Non-pigmented ciliary epithelial cell (primary cell): ENCODE measurements around the gene DOCK7.
A peak's percentile ranks its signal among the peaks of the same experiment; 100 is the strongest.
"Not testable (repeated sequence)": the region's sequence is repeated elsewhere in the genome, so short reads cannot be mapped to it uniquely, and the experiment has no call there.

Experiments used
- DNase-seq: peaks from one replicate; pipeline ENCODE4 v3.0.0-alpha.2; 2010; ENCODE audit warnings: low read depth

DOCK7 gene

DNA sequence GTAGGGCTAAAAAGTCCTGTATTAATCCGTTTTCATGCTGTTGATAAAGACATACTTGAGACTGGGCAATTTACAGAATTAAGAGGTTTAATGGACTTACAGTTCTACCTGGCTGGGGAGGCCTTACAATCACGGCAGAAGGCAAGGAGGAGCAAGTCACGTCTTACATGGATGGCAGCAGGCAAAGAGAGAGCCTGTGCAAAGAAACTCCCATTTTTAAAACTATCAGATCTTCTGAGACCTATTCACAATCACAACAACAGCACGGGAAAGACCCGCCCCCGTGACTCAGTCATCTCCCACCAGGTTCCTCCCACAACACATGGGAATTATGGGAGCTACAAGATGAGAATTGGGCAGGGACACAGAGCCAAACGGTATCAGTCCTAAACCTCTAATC, 6.3 kb upstream of the DOCK7 start:
- DNase-seq, result not testable (repeated sequence)

DNA sequence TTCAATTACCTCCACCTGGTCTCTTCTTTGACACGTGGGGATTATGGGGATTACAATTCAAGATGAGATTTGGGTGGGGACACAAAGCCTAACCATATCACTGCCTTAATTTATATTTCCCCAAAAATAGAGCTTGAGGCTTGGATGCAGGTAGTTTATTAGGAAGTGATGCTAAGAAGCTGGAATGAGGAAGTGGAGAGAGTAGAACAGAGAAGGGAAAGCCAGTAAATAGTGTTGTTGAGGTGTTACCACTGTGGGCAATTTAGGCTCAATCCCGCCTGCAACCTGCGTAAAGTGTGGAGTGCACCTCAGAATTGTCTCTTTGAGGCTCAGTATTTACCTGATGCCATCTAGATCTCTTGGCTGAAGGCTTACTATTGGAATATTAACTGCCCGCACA, 4.9 kb upstream of the DOCK7 start:
- DNase-seq, result no peak

DNA sequence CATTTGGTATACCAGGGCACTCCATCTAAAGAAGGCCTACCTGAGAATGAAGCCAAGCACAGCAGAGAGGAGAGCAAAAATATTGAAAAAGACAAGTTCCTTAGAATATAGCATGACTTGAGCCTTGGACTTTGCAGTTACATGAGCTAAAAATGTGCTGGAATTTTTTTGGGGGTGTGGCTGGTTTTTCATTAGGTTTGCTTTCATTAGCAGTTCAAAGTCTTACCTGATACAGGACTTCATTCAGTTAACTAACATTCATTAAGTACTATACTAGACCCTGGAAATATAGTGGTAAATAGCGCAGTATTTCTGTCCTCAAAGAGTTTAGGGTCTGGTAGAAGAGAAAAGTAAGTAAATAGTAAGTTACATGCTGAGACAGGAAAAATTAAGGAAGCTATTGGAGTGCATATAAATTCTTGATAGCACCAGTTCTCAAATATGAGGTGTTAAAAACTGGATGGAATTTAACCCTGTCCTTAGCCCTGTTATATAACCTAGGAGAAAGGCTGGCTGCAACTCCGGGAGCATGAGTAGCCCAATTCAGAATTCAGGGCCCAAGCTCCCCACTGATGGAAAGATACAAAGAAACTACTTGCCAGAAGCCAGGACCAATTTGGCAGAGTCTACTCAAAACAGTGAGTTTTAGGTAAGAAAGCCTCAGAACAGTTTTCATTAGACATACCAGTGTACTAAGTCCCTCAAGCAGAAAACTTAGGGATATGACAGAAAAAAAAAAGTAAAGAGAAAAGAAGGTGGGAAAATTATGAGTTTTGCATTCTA, 3.1 kb upstream of the DOCK7 start:
- DNase-seq, result no peak

DNA sequence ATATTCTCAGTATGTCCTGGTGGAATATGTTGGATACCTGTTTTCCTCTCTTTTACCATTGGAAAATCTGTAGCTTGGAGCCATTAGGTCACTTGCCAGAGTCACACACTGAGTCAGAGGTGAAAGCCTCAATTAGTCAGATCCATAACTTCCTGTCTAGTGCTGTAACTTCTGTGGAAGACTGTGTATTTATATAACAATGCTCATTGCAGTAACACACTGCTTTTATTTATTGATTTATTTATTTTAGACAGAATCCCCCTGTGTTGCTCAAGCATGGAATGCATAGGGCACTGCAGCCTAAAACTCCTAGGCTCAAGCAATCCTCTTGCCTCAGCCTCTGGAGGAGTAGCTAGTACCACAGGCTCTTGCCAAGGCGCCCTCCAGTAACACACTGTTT, 1.3 kb upstream of the DOCK7 start:
- no peak for DNase-seq

DNA sequence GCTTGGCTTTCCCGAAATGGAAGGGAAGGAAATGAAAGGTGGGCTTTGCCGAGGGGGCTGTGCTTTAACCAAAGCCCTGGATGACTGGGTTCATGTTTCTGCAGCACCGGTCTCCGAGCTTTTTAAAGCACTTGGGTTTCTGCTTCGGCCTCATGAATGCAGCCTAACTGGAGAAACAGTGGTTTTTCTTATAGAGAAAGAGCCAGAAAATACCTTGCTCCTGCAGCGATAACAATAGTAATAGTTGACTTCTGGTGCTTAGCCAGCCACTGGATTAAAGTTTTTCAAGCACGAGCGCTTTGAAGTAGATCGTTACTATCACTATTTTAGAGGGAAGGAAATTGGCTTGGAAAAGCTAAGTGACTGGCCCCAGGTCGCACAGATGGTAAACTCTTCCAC, 500 bp upstream of the DOCK7 start:
- DNase-seq, result no peak

- DNase-seq, result no peak
Observed at GRCh38 chr1:62687421-62687902, 724 bp downstream of the DOCK7 start.

- DNase-seq, result no peak
Observed at GRCh38 chr1:62686822-62687221, 1.4 kb downstream of the DOCK7 start.

DNA sequence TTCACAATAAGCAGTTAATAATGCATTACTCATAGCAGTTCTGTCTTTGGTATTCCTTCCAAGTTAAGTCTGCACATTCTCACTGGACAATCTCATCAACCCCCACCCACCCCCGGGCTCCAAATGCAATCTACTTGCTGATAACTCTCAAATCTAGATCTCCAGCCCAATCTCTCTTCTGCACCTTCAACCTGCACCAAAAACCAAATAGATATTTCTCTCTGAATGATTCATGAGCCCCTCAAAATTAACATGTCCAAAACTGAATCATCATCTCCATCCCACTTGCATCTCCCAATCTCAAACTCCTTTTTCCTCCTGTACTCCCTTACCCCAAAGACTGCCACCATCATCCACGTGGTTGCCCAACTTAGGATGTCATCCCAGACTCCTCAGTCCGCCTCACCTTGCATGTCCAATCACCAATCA, 2.7 kb downstream of the DOCK7 start:
- no peak for DNase-seq

DNA sequence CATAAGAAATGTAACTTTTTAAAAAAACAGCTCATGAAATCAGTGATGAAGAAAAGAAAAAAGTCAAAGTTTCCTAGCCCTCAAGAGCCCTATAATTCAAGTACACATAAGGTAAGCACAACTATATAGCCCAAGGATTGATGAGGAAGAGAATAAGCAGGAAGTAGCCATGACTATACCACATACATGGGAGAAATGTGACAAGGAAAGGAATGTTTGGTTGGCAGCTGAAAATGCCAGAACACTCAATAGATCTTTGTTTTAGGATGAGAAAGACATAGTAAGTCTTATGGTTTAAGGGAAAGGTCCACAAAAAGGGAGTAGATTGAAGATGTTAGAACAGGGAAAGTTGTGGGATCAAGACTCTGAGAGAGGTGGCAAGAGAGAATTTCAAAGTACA, 5.7 kb downstream of the DOCK7 start:
- no peak for DNase-seq

- not testable (repeated sequence) for DNase-seq
Observed at GRCh38 chr1:62680992-62681391, 7.2 kb downstream of the DOCK7 start.

DNA sequence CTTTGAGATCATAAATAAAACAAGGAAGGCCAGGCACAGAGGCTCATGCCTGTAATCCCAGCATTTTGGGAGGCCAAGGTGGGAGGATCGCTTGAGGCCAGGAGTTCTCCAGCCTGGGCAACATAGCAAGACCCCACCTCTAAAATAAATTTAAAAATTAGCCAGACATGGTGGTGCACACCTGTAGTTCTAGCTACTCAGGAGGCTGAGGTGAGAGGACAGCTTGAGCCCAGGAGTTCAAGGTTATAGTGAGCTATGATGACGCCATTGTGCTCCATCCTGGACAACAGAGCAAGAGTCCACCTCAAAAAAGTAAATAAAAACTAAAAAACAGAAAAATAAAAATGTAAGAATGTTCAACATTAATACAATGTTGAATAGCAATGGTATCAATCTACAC, 10.4 kb downstream of the DOCK7 start:
- not testable (repeated sequence) for DNase-seq

GRCh38 chr1:62676611-62677356, 11.4 kb downstream of the DOCK7 start:
- DNase-seq, result no peak

- no peak for DNase-seq
Observed at GRCh38 chr1:62673629-62674028, 14.6 kb downstream of the DOCK7 start.

DNA sequence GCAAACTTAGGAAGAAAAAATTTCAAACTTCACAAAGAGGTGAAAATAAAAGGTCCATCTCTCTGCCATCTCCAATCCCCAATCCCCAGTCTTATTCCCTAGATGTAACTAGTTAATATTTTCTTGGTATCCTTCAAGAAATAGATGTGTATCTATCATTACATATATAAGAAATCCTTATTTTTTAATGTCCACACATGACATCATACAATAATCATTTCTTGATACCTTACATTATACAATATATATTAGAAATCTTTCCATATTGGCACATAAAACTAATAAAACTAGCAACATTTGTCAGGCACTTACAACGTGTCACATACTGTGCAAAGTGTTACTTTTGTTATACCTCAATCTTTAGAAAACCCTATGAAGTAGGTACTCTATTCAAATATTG, 16.2 kb downstream of the DOCK7 start:
- DNase-seq, result no peak

- no peak for DNase-seq
Observed at GRCh38 chr1:62654744-62655143, 33.4 kb downstream of the DOCK7 start.

DNA sequence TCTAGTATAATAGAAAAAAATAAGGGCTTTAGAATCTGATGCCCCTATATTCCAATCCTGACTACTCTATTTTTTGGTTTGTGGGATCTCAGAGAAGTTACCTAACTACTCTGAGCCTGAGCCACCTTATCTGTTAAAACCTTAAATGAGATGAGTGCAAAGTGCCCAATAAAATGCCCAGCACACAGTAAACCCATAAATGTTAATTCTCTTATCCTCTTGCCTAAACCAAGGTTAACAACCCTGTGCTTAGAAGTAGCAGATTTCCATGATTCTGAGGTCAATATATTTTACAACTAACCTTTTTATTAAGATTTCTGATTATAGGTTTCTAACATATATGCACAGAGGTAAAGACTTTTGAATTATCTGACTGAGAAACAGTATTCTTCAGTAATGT, 35.8 kb downstream of the DOCK7 start:
- DNase-seq, result no peak

GRCh38 chr1:62643283-62643682, 44.9 kb downstream of the DOCK7 start:
- no peak for DNase-seq

DNA sequence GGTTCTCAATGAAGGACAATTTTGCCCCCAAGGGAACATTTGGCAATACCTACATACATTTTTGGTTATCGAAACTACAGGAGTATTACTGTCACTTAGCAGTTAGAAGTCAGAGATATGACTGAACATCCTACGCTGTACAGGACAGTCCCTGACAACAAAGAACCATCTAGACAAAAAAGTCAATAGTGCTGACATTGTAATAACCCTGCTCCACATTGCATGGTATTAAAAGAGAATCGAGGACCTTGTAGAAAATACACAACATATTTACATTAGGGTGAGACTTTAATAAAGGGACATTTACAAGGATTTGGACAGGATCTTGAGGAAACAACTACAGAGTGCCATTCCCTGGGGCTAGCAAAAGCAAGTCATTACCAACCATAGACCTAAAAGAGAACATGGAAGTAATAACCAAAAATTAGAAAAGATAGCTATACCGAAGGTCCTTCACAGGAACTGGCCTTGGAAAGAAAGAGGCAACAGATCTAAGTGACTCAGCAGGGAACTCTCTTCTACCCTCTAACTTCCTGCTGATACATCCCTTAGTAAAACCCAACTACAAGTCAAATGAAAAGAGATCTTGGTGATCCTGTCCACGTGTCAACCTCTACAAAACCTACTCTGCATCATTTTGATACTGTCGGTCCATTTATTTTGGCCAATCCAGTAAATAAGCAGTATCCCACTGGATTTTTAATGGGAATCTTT, 50.6 kb downstream of the DOCK7 start:
- no peak for DNase-seq

- DNase-seq, result no peak
Observed at GRCh38 chr1:62628506-62628905, 59.7 kb downstream of the DOCK7 start.

DNA sequence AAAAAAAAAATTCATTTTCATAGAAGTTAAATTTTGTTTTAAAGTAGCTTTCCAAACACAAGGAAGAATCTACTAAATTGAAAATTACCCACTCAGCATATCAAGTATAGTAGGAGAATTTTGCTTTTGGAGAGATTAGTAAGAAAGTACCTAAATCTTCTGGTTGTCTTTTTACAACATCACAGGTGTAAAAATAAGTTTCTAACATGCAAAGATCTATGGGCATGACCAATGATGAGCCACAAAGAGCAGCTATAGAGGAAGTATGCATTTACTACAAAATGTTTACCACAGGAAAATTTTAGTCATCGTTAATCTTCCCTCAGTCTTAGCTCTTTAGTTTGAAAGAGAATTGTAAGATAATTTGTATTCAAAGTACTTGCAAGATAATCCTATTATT, 62.8 kb downstream of the DOCK7 start:
- DNase-seq, result no peak

GRCh38 chr1:62621907-62622306, 66.3 kb downstream of the DOCK7 start:
- peak; percentile 84 for DNase-seq

GRCh38 chr1:62613890-62614289, 74.3 kb downstream of the DOCK7 start:
- peak; percentile 8 for DNase-seq

DNA sequence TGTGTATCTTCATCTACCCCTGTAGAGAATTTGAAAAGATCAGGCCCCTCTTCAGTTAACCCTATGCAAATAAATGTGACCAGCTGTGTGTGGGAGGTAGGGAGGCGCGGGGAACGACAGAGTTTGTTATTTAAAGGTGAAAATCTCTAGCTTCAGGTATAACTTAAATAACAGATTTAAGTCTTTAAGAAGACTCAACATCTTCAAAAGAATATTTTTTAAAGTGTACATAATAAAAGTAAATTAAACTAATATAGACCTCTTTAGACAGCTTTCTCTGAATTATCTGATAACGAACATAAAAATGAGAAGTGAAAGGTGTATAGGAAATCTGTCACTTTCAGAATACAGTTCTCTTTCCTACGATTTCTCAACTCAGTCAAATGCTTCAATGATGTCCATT, 74.9 kb downstream of the DOCK7 start:
- no peak for DNase-seq
